Cortex of kidney (tissue), 1 donor: Measurements from ENCODE around the gene CHKB.
"Not testable (repeated sequence)": the region's sequence is repeated elsewhere in the genome, so short reads cannot be mapped to it uniquely, and the experiment has no call there.

Source experiments
- DNase-seq: peaks from one replicate; lab custom pipeline; 2025; lab: John Stamatoyannopoulos, UW

Gene CHKB

GRCh38 chr22:50548921-50549790, 33.5 kb downstream of the CHKB start:
- no peak for DNase-seq

GRCh38 chr22:50548040-50548920, 34.4 kb downstream of the CHKB start:
- no peak for DNase-seq

- DNase-seq, result no peak
Observed at GRCh38 chr22:50547263-50547985, 35.2 kb downstream of the CHKB start.

- DNase-seq, result no peak
Observed at GRCh38 chr22:50546326-50547262, 36.1 kb downstream of the CHKB start.

- DNase-seq, result no peak
Observed at GRCh38 chr22:50545522-50546325, 36.9 kb downstream of the CHKB start, which contains the start of gene KLHDC7B. TSS of gene KLHDC7B (plus strand) at chr22:50545899. CDS start at chr22:50546244, 345 bp downstream.

GRCh38 chr22:50544746-50545253, 37.8 kb downstream of the CHKB start:
- no peak for DNase-seq

- DNase-seq, result no peak
Observed at GRCh38 chr22:50544078-50544745, 38.4 kb downstream of the CHKB start.

GRCh38 chr22:50542416-50542927, 40.2 kb downstream of the CHKB start:
- no peak for DNase-seq

- not testable (repeated sequence) for DNase-seq
Observed at GRCh38 chr22:50541667-50542026, 41.0 kb downstream of the CHKB start.

GRCh38 chr22:50540381-50540780, 42.3 kb downstream of the CHKB start:
- no peak for DNase-seq

GRCh38 chr22:50537765-50538164, 44.9 kb downstream of the CHKB start:
- DNase-seq, result no peak

- no peak for DNase-seq
Observed at GRCh38 chr22:50536226-50536625, 46.4 kb downstream of the CHKB start.

- no peak for DNase-seq
Observed at GRCh38 chr22:50535113-50535512, 47.5 kb downstream of the CHKB start.

GRCh38 chr22:50533856-50534711, 48.6 kb downstream of the CHKB start:
- not testable (repeated sequence) for DNase-seq

- DNase-seq, result no peak
Observed at GRCh38 chr22:50532824-50533796, 49.5 kb downstream of the CHKB start.

- no peak for DNase-seq
Observed at GRCh38 chr22:50531962-50532674, 50.5 kb downstream of the CHKB start.
